WTC11 (cell line): ENCODE data around the gene RPL15. TPM values are rescaled to one million over a fixed set of nuclear protein-coding genes. Genes with fewer than 3 reads are reported as not detected.

Experiments
- ATAC-seq: fragments of 200-7000 bp; cut with Tn5 transposase; 2 replicates; pipeline ENCODE4 v1.10.0; 2021; ENCODE audit warnings: mild to moderate bottlenecking, moderate library complexity
- CTCF ChIA-PET: fragments of 300-600 bp; sonication (Branson Sonifier 250); formaldehyde crosslinking; loops from one replicate; lab custom pipeline; 2021; ENCODE audit warnings: antibody characterized with exemption; lab: Charles Lee
- POLR2A ChIA-PET: fragments of 350-600 bp; sonication (Branson Sonifier 250); formaldehyde crosslinking; loops from one replicate; lab custom pipeline; 2021; ENCODE audit warnings: antibody characterized with exemption; lab: Charles Lee
- DNase-seq: peaks from one replicate; pipeline ENCODE4 v3.0.0; 2021; ENCODE audit warnings: low spot score
- H3K27ac Mint-ChIP-seq: 2 replicates; pipeline ENCODE4 v1.8.0; 2021; ENCODE audit warnings: mixed read lengths
- H3K27me3 Mint-ChIP-seq: 2 replicates; pipeline ENCODE4 v1.8.0; 2021; ENCODE audit warnings: low read depth, mild to moderate bottlenecking, moderate library complexity, mixed read lengths
- H3K36me3 Mint-ChIP-seq: 2 replicates; pipeline ENCODE4 v1.8.0; 2021; ENCODE audit warnings: mixed read lengths
- H3K4me1 Mint-ChIP-seq: 2 replicates; pipeline ENCODE4 v1.8.0; 2022; ENCODE audit warnings: mixed read lengths
- H3K4me3 Mint-ChIP-seq: 2 replicates; pipeline ENCODE4 v1.8.0; 2021; ENCODE audit warnings: mild to moderate bottlenecking, moderate library complexity, mixed read lengths
- H3K9me3 Mint-ChIP-seq: 2 replicates; pipeline ENCODE4 v1.8.0; 2021; ENCODE audit warnings: mixed read lengths
- E2F4 ChIP-seq: sonication (generic); formaldehyde crosslinking; IDR thresholded peaks from 2 replicates; pipeline ENCODE4 v1.8.1; 2022; ENCODE audit warnings: low read depth, mild to moderate bottlenecking, moderate library complexity, missing genetic modification reagents, borderline replicate concordance
- ETV6 ChIP-seq: sonication (generic); formaldehyde crosslinking; IDR thresholded peaks from 2 replicates; pipeline ENCODE4 v1.8.1; 2022; ENCODE audit warnings: mild to moderate bottlenecking, missing genetic modification reagents
- FOXP4 ChIP-seq: sonication (generic); formaldehyde crosslinking; IDR thresholded peaks from 2 replicates; pipeline ENCODE4 v1.8.0; 2022; ENCODE audit warnings: mild to moderate bottlenecking, missing genetic modification reagents
- GTF2I ChIP-seq: fragments of 250-450 bp; sonication (Bioruptor Pico); conservative IDR thresholded peaks from 2 replicates; pipeline ENCODE4 v1.4.0; 2021; ENCODE audit warnings: mild to moderate bottlenecking
- KAT7 ChIP-seq: sonication (generic); formaldehyde crosslinking; IDR thresholded peaks from 2 replicates; pipeline ENCODE4 v1.8.1; 2023; ENCODE audit warnings: missing genetic modification reagents, mild to moderate bottlenecking, borderline replicate concordance
- MYBL2 ChIP-seq: sonication (generic); formaldehyde crosslinking; IDR thresholded peaks from 2 replicates; pipeline ENCODE4 v1.8.1; 2023; ENCODE audit warnings: mild to moderate bottlenecking, moderate library complexity, missing genetic modification reagents
- PRRX2 ChIP-seq: fragments of 250-450 bp; sonication (Bioruptor Pico); IDR thresholded peaks from 2 replicates; pipeline ENCODE4 v1.8.0; 2021; ENCODE audit warnings: mild to moderate bottlenecking
- SMAD4 ChIP-seq: sonication (generic); formaldehyde crosslinking; IDR thresholded peaks from 2 replicates; pipeline ENCODE4 v1.8.0; 2022; ENCODE audit warnings: mild to moderate bottlenecking, missing genetic modification reagents
- SOX15 ChIP-seq: fragments of 250-450 bp; sonication (Bioruptor Pico); IDR thresholded peaks from 2 replicates; pipeline ENCODE4 v1.9.0; 2021; ENCODE audit warnings: mild to moderate bottlenecking
- TCF7 ChIP-seq: sonication (generic); formaldehyde crosslinking; IDR thresholded peaks from 2 replicates; pipeline ENCODE4 v1.8.0; 2022; ENCODE audit warnings: mild to moderate bottlenecking, low read depth, missing genetic modification reagents, moderate library complexity
- USF2 ChIP-seq: sonication (generic); formaldehyde crosslinking; IDR thresholded peaks from 2 replicates; pipeline ENCODE4 v1.8.1; 2023; ENCODE audit warnings: mild to moderate bottlenecking, missing genetic modification reagents, moderate library complexity
- ZMAT4 ChIP-seq: fragments of 250-450 bp; sonication (Bioruptor Pico); IDR thresholded peaks from 2 replicates; pipeline ENCODE4 v1.9.0; 2021; ENCODE audit warnings: mild to moderate bottlenecking
- ZNF232 ChIP-seq: sonication (generic); formaldehyde crosslinking; IDR thresholded peaks from 2 replicates; pipeline ENCODE4 v1.8.0; 2022; ENCODE audit warnings: mild to moderate bottlenecking, missing genetic modification reagents
- ZNF396 ChIP-seq: fragments of 250-450 bp; sonication (Bioruptor Pico); IDR thresholded peaks from 2 replicates; pipeline ENCODE4 v1.8.0; 2021; ENCODE audit warnings: mild to moderate bottlenecking, moderate library complexity, borderline replicate concordance
- ZNF423 ChIP-seq: fragments of 250-450 bp; sonication (Bioruptor Pico); IDR thresholded peaks from 2 replicates; pipeline ENCODE4 v2.1.2; 2022; ENCODE audit warnings: mild to moderate bottlenecking, moderate library complexity
- ZNF671 ChIP-seq: fragments of 250-450 bp; sonication (Bioruptor Pico); IDR thresholded peaks from 2 replicates; pipeline ENCODE4 v1.8.0; 2021; ENCODE audit warnings: mild to moderate bottlenecking
- total RNA-seq: library from RNA; stranded (reverse); gene quantifications from 3 replicates; pipeline ENCODE4 v1.2.3, GENCODE V29; 2021
- TF ChIP-seq, protein P1 (sequence below): sonication (generic); formaldehyde crosslinking; IDR thresholded peaks from 2 replicates; pipeline ENCODE4 v1.8.1; 2022; ENCODE audit warnings: mild to moderate bottlenecking, missing genetic modification reagents, moderate library complexity, borderline replicate concordance
- TF ChIP-seq, protein P2 (sequence below): sonication (generic); formaldehyde crosslinking; IDR thresholded peaks from 2 replicates; pipeline ENCODE4 v1.8.1; 2023; ENCODE audit warnings: mild to moderate bottlenecking, missing genetic modification reagents, borderline replicate concordance
- TF ChIP-seq, protein P3 (sequence below): sonication (generic); formaldehyde crosslinking; IDR thresholded peaks from 2 replicates; pipeline ENCODE4 v1.8.0; 2022; ENCODE audit warnings: mild to moderate bottlenecking, missing genetic modification reagents
- TF ChIP-seq, protein P4 (sequence below): sonication (generic); formaldehyde crosslinking; IDR thresholded peaks from 2 replicates; pipeline ENCODE4 v1.8.0; 2023; ENCODE audit warnings: missing genetic modification reagents

Gene RPL15
- total RNA-seq, 1 experiment from 2014 or later: 2,428 TPM

- TF ChIP-seq, protein P1, sequence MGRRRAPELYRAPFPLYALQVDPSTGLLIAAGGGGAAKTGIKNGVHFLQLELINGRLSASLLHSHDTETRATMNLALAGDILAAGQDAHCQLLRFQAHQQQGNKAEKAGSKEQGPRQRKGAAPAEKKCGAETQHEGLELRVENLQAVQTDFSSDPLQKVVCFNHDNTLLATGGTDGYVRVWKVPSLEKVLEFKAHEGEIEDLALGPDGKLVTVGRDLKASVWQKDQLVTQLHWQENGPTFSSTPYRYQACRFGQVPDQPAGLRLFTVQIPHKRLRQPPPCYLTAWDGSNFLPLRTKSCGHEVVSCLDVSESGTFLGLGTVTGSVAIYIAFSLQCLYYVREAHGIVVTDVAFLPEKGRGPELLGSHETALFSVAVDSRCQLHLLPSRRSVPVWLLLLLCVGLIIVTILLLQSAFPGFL (CRISPR knock-in tag): no peak
- TF ChIP-seq KAT7 (CRISPR knock-in tag) (no peak), ETV6 (CRISPR knock-in tag) (no peak), ZMAT4 (CRISPR knock-in tag) (no peak), ZNF671 (CRISPR knock-in tag) (no peak)
- TF ChIP-seq, protein P2, sequence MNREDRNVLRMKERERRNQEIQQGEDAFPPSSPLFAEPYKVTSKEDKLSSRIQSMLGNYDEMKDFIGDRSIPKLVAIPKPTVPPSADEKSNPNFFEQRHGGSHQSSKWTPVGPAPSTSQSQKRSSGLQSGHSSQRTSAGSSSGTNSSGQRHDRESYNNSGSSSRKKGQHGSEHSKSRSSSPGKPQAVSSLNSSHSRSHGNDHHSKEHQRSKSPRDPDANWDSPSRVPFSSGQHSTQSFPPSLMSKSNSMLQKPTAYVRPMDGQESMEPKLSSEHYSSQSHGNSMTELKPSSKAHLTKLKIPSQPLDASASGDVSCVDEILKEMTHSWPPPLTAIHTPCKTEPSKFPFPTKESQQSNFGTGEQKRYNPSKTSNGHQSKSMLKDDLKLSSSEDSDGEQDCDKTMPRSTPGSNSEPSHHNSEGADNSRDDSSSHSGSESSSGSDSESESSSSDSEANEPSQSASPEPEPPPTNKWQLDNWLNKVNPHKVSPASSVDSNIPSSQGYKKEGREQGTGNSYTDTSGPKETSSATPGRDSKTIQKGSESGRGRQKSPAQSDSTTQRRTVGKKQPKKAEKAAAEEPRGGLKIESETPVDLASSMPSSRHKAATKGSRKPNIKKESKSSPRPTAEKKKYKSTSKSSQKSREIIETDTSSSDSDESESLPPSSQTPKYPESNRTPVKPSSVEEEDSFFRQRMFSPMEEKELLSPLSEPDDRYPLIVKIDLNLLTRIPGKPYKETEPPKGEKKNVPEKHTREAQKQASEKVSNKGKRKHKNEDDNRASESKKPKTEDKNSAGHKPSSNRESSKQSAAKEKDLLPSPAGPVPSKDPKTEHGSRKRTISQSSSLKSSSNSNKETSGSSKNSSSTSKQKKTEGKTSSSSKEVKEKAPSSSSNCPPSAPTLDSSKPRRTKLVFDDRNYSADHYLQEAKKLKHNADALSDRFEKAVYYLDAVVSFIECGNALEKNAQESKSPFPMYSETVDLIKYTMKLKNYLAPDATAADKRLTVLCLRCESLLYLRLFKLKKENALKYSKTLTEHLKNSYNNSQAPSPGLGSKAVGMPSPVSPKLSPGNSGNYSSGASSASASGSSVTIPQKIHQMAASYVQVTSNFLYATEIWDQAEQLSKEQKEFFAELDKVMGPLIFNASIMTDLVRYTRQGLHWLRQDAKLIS (CRISPR knock-in tag): no peak
Observed at GRCh38 chr3:23884481-23884880, 32.5 kb upstream of the RPL15 start (continued).

DNA sequence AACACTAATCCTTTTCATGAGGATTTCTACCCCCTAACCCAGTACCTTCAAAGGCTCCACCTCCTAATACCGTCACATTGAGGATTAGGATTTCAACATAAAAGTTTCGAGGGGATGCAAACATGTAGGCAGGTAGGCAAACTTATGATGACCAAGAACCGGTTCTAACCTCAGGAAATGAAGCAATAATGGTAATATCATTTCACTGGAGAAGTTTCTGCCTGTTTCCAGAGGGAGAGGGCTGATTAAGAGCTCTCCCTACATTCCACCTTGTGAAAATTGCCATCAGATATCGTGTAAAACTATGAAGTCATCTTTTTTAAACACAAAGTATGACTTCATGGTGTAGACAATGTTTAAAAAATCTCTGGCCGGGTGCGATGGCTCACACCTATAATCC, 31.7 kb upstream of the RPL15 start:
- H3K27me3 Mint-ChIP-seq: no peaks in the 10 kb centered on the region
- H3K9me3 Mint-ChIP-seq: peaks cover 7% of the 10 kb centered on the region
- ATAC-seq: no peak
- H3K4me3 Mint-ChIP-seq: no peak overlapping the region
- CTCF ChIA-PET: interaction anchor here (0.6 to 1.7 kb wide), 4 partner anchors 9 to 51 kb away, joined by 3 to 4 read pairs (median 4); no protein-coding TSS in a partner anchor
- no peak for DNase-seq
- no peak overlapping the region for H3K27ac Mint-ChIP-seq
- peaks cover 30% of the 10 kb centered on the region for H3K36me3 Mint-ChIP-seq
- H3K4me1 Mint-ChIP-seq: peaks cover 4% of the 10 kb centered on the region; the same call in 1 of the 2 replicates
- POLR2A ChIA-PET: no interaction called here
- TF ChIP-seq USF2: no peak
- no peak for TF ChIP-seq SOX15 (CRISPR knock-in tag)
- no peak for TF ChIP-seq ZNF396 (CRISPR knock-in tag)
- TF ChIP-seq, protein P3, sequence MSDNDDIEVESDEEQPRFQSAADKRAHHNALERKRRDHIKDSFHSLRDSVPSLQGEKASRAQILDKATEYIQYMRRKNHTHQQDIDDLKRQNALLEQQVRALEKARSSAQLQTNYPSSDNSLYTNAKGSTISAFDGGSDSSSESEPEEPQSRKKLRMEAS (CRISPR knock-in tag): no peak
- TF ChIP-seq SMAD4: no peak
- TF ChIP-seq FOXP4: no peak
- TF ChIP-seq ZNF423 (CRISPR knock-in tag): no peak
- TF ChIP-seq, all 79 proteins: peak for 0

- H3K27me3 Mint-ChIP-seq: no peaks in the 10 kb centered on the region
- H3K9me3 Mint-ChIP-seq: peaks cover 6% of the 10 kb centered on the region
- peak overlapping the region; percentile 80 for H3K27ac Mint-ChIP-seq
- ChIA-PET POLR2A (no interaction called here), CTCF (no interaction called here)
- peaks cover 24% of the 10 kb centered on the region for H3K36me3 Mint-ChIP-seq
- no peak overlapping the region for H3K4me3 Mint-ChIP-seq
- ATAC-seq (no peak), DNase-seq (no peak)
- H3K4me1 Mint-ChIP-seq: peaks cover 4% of the 10 kb centered on the region; the same call in 1 of the 2 replicates
- TF ChIP-seq PRRX2 (CRISPR knock-in tag) (no peak), MYBL2 (CRISPR knock-in tag) (no peak), GTF2I (CRISPR knock-in tag) (no peak), TCF7 (no peak), USF2 (no peak), ZNF232 (CRISPR knock-in tag) (no peak), E2F4 (no peak)
- TF ChIP-seq, protein P4, sequence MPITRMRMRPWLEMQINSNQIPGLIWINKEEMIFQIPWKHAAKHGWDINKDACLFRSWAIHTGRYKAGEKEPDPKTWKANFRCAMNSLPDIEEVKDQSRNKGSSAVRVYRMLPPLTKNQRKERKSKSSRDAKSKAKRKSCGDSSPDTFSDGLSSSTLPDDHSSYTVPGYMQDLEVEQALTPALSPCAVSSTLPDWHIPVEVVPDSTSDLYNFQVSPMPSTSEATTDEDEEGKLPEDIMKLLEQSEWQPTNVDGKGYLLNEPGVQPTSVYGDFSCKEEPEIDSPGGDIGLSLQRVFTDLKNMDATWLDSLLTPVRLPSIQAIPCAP (CRISPR knock-in tag): no peak
Observed at GRCh38 chr3:23886311-23886710, 30.6 kb upstream of the RPL15 start.
